Thyroid gland (tissue), 4 donors: ENCODE measurements around the gene HOATZ.

ENCODE experiments used
- POLR2A ChIP-seq, 2 donors: fragments of 450-650 bp; IDR thresholded peaks; one replicate each; pipeline ENCODE4 v1.6.1; 2017; ENCODE audit warnings: antibody characterized with exemption in 2 of 2, mild to moderate bottlenecking in 2 of 2, moderate library complexity in 1 of 2
- TF ChIP-seq, protein P1 (sequence below), 6 experiments: fragments of 200-600 bp in 3 of 6; fragments of 450-650 bp in 3 of 6; sonication (generic) in 3 of 6; IDR thresholded peaks; one replicate each; pipeline ENCODE4 v1.5.1; 2016 to 2019; ENCODE audit warnings: antibody characterized with exemption in 6 of 6, mild to moderate bottlenecking in 2 of 6, inconsistent platforms in 1 of 6, moderate library complexity in 1 of 6

DNA sequence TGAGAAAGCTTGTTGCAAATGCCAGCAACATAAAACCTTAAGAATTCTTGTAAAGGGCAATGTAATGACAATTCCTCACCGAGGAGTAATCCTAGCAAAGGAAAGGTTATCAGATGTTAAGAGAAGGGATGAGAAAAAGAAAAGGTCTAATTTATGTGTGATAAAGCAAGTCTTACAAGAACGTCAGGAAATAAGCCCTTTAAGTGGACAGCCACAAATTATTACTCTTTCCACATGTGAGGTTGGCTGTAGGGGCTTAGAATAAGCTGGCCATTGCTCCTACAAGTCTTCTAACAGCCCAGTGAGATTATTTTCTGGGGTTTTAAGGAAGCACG lies 35.3 kb downstream of the HOATZ start:
- TF ChIP-seq, protein P1, sequence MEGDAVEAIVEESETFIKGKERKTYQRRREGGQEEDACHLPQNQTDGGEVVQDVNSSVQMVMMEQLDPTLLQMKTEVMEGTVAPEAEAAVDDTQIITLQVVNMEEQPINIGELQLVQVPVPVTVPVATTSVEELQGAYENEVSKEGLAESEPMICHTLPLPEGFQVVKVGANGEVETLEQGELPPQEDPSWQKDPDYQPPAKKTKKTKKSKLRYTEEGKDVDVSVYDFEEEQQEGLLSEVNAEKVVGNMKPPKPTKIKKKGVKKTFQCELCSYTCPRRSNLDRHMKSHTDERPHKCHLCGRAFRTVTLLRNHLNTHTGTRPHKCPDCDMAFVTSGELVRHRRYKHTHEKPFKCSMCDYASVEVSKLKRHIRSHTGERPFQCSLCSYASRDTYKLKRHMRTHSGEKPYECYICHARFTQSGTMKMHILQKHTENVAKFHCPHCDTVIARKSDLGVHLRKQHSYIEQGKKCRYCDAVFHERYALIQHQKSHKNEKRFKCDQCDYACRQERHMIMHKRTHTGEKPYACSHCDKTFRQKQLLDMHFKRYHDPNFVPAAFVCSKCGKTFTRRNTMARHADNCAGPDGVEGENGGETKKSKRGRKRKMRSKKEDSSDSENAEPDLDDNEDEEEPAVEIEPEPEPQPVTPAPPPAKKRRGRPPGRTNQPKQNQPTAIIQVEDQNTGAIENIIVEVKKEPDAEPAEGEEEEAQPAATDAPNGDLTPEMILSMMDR (IDR thresholded peaks at IDR 0.05): no peak
- TF ChIP-seq POLR2A (IDR thresholded peaks at IDR 0.05): no peak
